HG03196 (cell line): Measurements from ENCODE around the gene FAIM.
"Not testable (repeated sequence)": the region's sequence is repeated elsewhere in the genome, so short reads cannot be mapped to it uniquely, and the experiment has no call there.

Experiments
- ATAC-seq: cut with Tn5 transposase; IDR thresholded peaks from one replicate; pipeline ENCODE4 v1.9.1; 2021; ENCODE audit not compliant: unreplicated experiment

FAIM gene

DNA sequence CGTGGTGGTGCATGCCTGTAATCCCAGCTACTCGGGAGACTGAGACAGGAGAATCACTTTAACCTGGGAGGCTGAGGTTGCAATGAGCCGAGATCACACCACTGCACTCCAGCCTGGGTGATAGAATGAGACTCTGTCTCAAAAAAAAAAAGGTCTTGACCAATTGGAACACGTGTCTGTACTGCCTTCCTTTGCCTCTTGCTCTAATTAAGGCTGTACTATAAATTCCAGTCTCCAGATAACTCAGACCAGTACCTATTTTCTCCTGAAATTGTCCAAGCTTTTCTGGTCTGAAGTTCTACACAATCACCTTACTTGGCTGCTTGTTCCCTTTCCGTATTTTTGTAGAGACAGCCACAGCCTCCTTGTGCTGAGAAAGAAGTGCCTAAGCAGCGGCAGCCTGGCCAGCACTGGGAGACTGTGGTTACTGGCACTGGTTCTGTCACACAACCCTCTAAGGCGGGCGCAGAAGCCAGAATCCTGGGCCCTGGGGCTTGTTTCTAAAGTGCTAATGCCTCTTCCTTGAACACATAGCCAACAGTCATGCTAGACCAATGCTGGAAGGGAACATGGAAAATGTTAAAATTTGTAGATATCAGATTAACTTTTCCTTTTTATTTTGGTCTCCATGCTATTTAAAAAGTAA, 8.3 kb upstream of the FAIM start:
- ATAC-seq: no peak

GRCh38 chr3:138601661-138602060, 6.9 kb upstream of the FAIM start:
- not testable (repeated sequence) for ATAC-seq

- not testable (repeated sequence) for ATAC-seq
Measured at GRCh38 chr3:138604106-138604595, 4.4 kb upstream of the FAIM start.

GRCh38 chr3:138609898-138610266, 1.3 kb downstream of the FAIM start:
- no peak for ATAC-seq

DNA sequence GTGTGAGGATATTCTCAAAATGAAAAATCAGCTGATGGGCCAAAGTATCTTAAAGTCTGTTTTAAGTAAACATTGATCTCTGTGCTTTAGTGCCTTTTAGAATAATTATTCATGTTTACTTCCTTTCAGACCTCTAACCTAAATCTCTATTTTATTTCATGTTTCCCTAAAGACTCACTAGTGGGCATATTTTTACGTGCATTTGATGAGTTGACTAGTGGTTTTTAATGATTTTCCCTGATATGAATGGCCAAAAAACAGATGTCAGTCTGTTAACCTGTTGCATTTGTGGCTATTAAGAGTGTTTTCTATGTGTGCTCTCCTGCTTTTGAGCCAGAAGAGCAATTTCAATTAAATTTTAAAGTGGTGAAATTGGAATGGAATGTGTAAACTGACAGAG, 6.9 kb downstream of the FAIM start:
- ATAC-seq: no peak

DNA sequence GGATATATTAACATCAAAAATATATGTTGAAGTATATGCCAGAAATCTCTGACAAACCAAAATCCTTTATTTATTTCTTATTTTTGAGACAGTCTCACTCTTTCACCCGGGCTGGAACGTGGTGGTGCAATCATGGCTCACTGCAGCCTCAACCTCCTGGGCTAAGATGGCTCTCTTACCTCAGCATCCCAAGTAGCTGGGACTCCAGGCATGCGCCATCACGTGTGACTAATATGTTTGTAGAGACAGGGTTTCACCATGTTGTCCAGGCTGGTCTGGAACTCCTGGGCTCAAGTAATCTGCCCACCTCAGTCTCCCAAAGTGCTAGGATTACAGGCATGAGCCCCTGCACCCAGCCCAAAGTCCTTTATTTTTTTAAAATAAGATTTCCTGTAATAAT, 11.9 kb downstream of the FAIM start:
- no peak for ATAC-seq

- ATAC-seq: no peak
Measured at GRCh38 chr3:138624518-138624917, 15.9 kb downstream of the FAIM start.

GRCh38 chr3:138625707-138626365, 17.3 kb downstream of the FAIM start:
- no peak for ATAC-seq

DNA sequence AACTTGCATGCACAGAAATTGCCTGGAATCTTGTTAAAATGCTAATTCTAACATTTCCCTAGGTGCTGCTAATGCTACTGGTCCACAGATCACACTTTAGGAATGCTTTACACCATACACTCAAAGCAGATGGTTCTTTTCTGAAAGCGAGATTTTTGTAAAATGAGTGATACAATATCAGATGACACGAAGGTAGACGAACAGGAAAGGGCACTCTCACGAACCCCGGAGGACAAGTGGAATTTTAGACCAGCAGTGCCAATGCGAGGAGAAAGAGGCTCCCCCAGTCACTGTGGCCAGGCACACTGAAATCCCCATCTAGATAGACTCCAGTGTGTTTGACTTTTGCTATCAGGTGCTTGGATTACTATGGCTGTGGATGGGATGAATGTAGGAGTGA, 21.0 kb downstream of the FAIM start:
- ATAC-seq: no peak

DNA sequence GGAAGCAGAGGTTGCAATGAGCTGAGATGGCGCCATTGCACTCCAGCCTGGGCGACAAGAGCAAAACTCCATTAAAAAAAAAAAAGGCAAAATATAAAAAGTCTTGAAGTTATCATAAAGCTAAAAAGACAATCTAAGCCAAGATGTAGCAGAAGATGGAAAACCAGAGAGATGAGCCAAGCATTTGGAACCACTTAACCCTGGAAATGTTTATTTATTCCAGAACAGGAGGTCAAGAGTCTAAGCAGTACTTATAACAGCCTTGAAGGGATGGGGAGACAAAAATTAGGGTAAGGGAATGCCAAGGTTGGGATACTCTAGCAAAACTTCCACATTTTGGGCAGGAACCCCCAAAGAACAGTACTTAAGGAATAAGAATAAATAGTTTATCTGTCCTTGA, 30.1 kb downstream of the FAIM start:
- no peak for ATAC-seq

DNA sequence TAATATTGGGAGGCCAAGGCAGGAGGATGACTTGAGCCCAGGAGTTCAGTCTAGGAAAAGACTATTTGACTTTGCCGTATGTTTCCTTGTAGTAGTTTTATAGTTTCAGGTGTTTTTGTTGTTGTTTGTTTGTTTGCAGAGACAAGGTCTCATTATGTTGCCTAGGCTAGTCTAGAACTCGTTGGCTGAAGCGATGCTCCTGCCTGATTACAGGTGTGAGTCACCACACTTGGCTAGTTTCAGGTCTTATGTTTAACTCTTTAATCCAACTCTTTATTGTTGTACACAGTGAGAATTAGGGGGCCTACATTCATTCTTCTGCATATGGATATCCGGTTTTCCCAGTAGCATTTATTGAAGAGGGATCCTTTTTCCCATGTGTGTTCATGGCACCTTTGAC, 32.0 kb downstream of the FAIM start:
- ATAC-seq: no peak

DNA sequence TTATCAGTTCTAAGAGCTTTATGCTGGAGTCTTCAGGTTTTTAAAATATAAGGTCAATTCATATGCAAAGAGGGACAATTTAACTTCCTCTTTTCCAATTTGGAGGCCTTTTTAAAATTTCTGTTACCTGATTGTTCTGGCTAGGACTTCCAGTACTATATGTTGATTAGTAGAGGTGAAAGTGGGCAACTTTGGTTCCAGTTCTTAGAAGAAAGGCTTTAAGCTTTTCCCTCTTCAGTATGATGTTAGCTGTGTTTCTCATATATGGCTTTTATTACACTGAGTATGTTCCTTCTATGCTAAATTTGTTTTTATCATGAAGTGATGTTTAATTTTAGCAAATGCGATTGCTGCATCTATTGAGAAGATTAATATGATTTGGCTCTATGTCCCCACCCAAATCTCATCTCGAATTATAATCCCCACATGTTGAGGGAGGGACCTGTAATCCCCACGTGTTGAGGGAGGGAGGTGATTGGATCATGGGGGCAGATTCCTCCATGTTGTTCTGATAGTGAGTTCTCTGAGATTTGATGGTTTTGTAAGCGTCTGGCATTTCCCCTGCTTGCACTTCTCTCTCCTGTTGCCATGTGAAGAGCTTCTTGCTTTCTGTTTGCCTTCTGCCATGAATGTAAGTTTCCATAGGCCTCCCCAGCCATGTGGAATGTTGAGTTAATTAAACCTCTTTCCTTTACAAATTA, 33.8 kb downstream of the FAIM start:
- no peak for ATAC-seq

DNA sequence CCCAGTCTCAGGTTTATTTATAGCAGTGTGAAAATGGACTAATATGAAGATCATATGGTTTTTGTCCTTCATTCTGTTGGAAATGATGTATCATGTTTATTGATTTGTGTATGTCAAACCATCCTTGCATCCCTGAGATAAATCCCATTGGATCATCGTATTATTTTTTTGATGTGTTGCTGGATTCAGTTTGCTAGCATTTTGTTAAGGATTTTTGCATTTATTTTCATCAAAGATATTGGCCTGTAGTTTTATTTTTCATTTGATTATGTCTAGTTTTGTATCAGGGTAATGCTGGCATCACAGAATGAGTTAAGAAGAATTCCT, 34.3 kb downstream of the FAIM start:
- ATAC-seq: no peak

- no peak for ATAC-seq
Measured at GRCh38 chr3:138646008-138646407, 37.4 kb downstream of the FAIM start.

- no peak for ATAC-seq
Measured at GRCh38 chr3:138646513-138646912, 37.9 kb downstream of the FAIM start.

DNA sequence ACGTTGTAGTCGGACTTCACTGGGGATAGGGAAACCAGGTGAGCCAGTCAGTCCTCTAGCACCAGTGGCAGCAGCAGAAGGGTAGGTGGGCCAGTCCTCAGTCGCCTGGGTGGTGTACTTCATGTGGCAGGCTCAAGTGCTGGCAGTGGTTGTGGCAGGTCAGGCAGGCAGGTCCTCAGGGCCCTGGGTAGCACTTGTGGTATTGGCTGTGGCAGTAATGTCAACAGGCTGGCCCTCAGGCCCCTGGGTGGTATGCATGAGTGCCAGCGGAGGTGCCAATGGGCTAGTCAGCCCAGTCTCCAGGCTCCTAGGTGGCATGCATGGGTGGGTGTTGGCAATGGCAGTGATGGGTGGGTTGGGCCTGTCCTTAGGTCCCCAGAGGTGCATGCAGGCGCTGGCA, 40.6 kb downstream of the FAIM start:
- ATAC-seq: no peak

DNA sequence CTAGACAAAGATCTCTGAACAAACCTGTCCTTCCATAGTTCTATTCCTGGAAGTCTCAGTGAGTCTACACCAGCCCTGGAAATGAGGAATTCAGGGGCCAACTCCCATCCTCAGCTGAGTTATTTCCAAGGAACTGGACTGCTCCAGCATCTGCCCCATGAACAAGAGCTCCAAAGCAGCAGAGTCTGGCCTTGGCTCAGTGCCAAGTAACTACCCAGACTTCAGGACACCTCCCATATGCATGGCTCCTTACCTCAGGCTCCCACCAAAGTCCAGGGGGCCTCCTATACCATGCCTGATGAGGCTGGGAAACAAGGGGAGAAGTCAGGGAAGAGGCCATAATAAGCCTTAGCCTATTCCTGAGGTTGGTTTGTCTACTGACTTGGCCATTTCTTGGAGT, 45.0 kb downstream of the FAIM start:
- no peak for ATAC-seq

- ATAC-seq: no peak
Measured at GRCh38 chr3:138657508-138657907, 48.9 kb downstream of the FAIM start.

DNA sequence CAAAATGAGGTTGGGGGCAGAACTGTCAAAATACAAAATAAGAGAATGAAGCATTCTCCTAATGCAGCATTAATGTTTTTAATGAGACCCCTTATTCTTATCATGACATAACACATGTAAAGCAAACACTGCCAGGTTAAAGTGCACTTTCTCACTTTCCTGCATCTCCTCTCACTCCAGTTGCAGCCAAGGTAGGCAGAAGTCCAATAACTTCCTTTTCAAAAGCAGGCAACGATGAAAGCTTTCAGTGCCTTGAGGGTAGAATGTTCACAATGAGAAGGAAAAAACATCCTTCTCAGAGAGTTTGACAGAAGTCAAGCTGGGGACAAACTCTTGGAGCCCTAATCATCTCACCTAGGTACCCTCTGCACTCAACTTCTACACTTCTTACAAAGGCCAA, 59.5 kb downstream of the FAIM start:
- ATAC-seq: no peak

DNA sequence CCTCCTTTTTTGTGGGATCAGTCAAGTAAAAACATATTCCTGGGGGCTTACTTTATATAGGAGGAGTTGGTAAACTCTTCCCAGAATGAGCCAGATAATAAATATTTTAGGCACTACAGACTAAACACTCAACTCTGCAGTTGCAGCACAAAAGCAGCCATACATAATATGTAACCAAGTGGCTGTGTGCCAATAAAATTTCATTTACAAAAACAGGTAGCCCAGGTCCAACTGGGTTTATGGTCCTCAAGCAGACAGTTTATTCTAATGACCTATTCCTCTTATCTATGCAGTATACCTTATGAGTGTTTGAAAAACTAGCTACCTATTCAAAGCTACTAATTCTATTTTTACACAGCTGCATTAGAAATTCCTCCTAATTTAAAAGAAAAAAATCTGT, 61.8 kb downstream of the FAIM start:
- no peak for ATAC-seq

DNA sequence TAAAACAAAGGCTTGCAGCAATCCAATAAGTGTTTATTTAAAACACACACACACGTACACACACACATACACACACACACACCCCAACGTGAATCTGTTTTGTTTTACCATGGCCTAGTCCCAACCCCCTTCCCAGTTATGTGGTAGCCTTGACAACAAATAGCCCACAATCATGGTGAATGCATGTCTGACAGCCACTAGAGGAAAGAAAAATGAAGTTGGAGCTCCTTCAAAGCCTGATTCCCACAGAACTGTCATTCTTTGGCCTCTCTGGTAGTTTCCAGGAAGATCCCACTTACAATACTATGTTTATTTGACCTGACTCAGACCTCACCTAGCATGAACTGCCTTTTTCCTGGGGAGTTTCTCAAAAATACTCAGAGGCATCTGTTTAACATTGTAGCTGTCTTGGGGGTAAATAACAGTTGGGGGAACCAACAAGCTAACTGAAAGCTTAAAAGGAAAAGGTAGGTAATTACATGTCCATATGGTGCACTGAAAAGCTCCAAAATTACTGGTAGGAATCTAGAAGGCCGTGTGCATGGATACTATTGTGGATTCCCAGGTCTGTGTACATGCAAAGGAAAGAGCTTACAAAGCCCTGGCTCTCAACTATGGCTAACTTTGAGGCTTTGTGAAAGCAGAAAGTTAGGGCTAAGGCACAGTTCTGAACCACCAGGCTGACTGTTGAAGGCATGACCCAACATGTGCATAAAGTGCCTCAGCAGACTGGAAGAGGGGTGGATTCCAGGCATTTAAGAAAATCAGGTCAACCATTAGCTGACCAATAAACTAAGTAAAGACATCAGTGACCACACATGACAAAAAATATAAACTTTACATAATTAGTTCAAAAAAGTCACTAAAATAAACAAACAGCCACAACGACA, 65.3 kb downstream of the FAIM start:
- ATAC-seq: no peak
